CD4-positive, alpha-beta T cell treated with Interferon alpha-2 for 1 hour (primary cell): ENCODE measurements around the gene KCNIP1.

Source experiments
- DNase-seq, 2 donors: peaks; one replicate each; pipeline ENCODE4 v3.0.0-alpha.2; 2020 to 2022

The KCNIP1 gene

GRCh38 chr5:170603578-170604565 is 100.1 kb downstream of the KCNIP1 start:
- DNase-seq: peak; percentile 9 to 15

GRCh38 chr5:170606941-170607340 is 103.1 kb downstream of the KCNIP1 start:
- no peak for DNase-seq

- no peak for DNase-seq
Measured at GRCh38 chr5:170611449-170612090, 107.8 kb downstream of the KCNIP1 start.

- no peak for DNase-seq
Measured at GRCh38 chr5:170612256-170612678, 108.4 kb downstream of the KCNIP1 start.

GRCh38 chr5:170614065-170614490 is 110.3 kb downstream of the KCNIP1 start:
- DNase-seq: no peak

GRCh38 chr5:170614720-170615119 is 110.9 kb downstream of the KCNIP1 start:
- no peak for DNase-seq

- DNase-seq: no peak
Measured at GRCh38 chr5:170617533-170618490, 114.0 kb downstream of the KCNIP1 start.

GRCh38 chr5:170619869-170620268 is 116.0 kb downstream of the KCNIP1 start:
- DNase-seq: no peak

- DNase-seq: no peak
Measured at GRCh38 chr5:170622933-170623332, 119.1 kb downstream of the KCNIP1 start.

GRCh38 chr5:170623576-170624181 is 119.9 kb downstream of the KCNIP1 start:
- peak; percentile 9 to 11 for DNase-seq

GRCh38 chr5:170625221-170626165 is 121.7 kb downstream of the KCNIP1 start:
- no peak for DNase-seq

- DNase-seq: no peak
Measured at GRCh38 chr5:170626507-170627150, 122.8 kb downstream of the KCNIP1 start.

- DNase-seq: no peak
Measured at GRCh38 chr5:170627271-170627670, 123.5 kb downstream of the KCNIP1 start.

- no peak for DNase-seq
Measured at GRCh38 chr5:170628028-170628427, 124.2 kb downstream of the KCNIP1 start.

GRCh38 chr5:170628691-170629565 is 125.1 kb downstream of the KCNIP1 start:
- DNase-seq: no peak

- no peak for DNase-seq
Measured at GRCh38 chr5:170629566-170630175, 125.9 kb downstream of the KCNIP1 start.

- DNase-seq: no peak
Measured at GRCh38 chr5:170630226-170630625, 126.4 kb downstream of the KCNIP1 start.

GRCh38 chr5:170630711-170631141 is 126.9 kb downstream of the KCNIP1 start:
- no peak for DNase-seq
